ENCODE data around the gene AOPEP.

The AOPEP gene

GRCh38 chr9:94757158-94757557 lies 30.7 kb downstream of the AOPEP start:
- no peak for DNase-seq (ENCODE audit: extremely low read depth, insufficient read length)

GRCh38 chr9:94758031-94758430 lies 31.5 kb downstream of the AOPEP start:
- H3K36me3 ChIP-seq (ENCODE audit: control insufficient read depth, insufficient read depth, low read length) = peaks cover 2% of the 10 kb centered on the region

More at GRCh38 chr9:94757158-94757557, 30.7 kb downstream of the AOPEP start:
- no peak overlapping the region for H3K4me3 ChIP-seq (replicated peaks; ENCODE audit: low read depth, low read length)
- H3K36me3 ChIP-seq (ENCODE audit: control insufficient read depth, insufficient read depth, low read length) = peaks cover 2% of the 10 kb centered on the region
- no peaks in the 10 kb centered on the region for H3K27me3 ChIP-seq (replicated peaks; ENCODE audit: control insufficient read depth, insufficient read depth, low read length)
- no peak for TF ChIP-seq CTCF (IDR thresholded peaks at IDR 0.05; ENCODE audit: insufficient read depth, low read length, poor library complexity, severe bottlenecking)

GRCh38 chr9:94758880-94759279 lies 32.4 kb downstream of the AOPEP start:
- H3K4me3 ChIP-seq (replicated peaks; ENCODE audit: low read depth, low read length) = no peak overlapping the region
- no peak for TF ChIP-seq CTCF (IDR thresholded peaks at IDR 0.05; ENCODE audit: insufficient read depth, low read length, poor library complexity, severe bottlenecking)
- H3K36me3 ChIP-seq (ENCODE audit: control insufficient read depth, insufficient read depth, low read length) = peaks cover 2% of the 10 kb centered on the region
- no peak for DNase-seq (ENCODE audit: extremely low read depth, insufficient read length)
- no peaks in the 10 kb centered on the region for H3K27me3 ChIP-seq (replicated peaks; ENCODE audit: control insufficient read depth, insufficient read depth, low read length)

More at GRCh38 chr9:94758031-94758430, 31.5 kb downstream of the AOPEP start:
- no peak for DNase-seq (ENCODE audit: extremely low read depth, insufficient read length)
- no peaks in the 10 kb centered on the region for H3K27me3 ChIP-seq (replicated peaks; ENCODE audit: control insufficient read depth, insufficient read depth, low read length)
- no peak overlapping the region for H3K4me3 ChIP-seq (replicated peaks; ENCODE audit: low read depth, low read length)
- no peak for TF ChIP-seq CTCF (IDR thresholded peaks at IDR 0.05; ENCODE audit: insufficient read depth, low read length, poor library complexity, severe bottlenecking)

- TF ChIP-seq CTCF (IDR thresholded peaks at IDR 0.05; ENCODE audit: insufficient read depth, low read length, poor library complexity, severe bottlenecking) = no peak
- no peak for DNase-seq (ENCODE audit: extremely low read depth, insufficient read length)
- H3K4me3 ChIP-seq (replicated peaks; ENCODE audit: low read depth, low read length) = no peak overlapping the region
- no peaks in the 10 kb centered on the region for H3K27me3 ChIP-seq (replicated peaks; ENCODE audit: control insufficient read depth, insufficient read depth, low read length)
- H3K36me3 ChIP-seq (ENCODE audit: control insufficient read depth, insufficient read depth, low read length) = peaks cover 2% of the 10 kb centered on the region
Observed at GRCh38 chr9:94760010-94760409, 33.5 kb downstream of the AOPEP start.

GRCh38 chr9:94760660-94761059 lies 34.2 kb downstream of the AOPEP start:
- H3K4me3 ChIP-seq (replicated peaks; ENCODE audit: low read depth, low read length) = no peak overlapping the region
- no peak for DNase-seq (ENCODE audit: extremely low read depth, insufficient read length)
- H3K36me3 ChIP-seq (ENCODE audit: control insufficient read depth, insufficient read depth, low read length) = peaks cover 2% of the 10 kb centered on the region
- H3K27me3 ChIP-seq (replicated peaks; ENCODE audit: control insufficient read depth, insufficient read depth, low read length) = no peaks in the 10 kb centered on the region
- no peak for TF ChIP-seq CTCF (IDR thresholded peaks at IDR 0.05; ENCODE audit: insufficient read depth, low read length, poor library complexity, severe bottlenecking)

- DNase-seq (ENCODE audit: extremely low read depth, insufficient read length) = peak; percentile 13
- Histone ChIP-seq H3K4me3 (replicated peaks; ENCODE audit: low read depth, low read length) (no peak overlapping the region), H3K27me3 (replicated peaks; ENCODE audit: control insufficient read depth, insufficient read depth, low read length) (no peaks in the 10 kb centered on the region), H3K36me3 (ENCODE audit: control insufficient read depth, insufficient read depth, low read length) (peaks cover 2% of the 10 kb centered on the region)
- no peak for TF ChIP-seq CTCF (IDR thresholded peaks at IDR 0.05; ENCODE audit: insufficient read depth, low read length, poor library complexity, severe bottlenecking)
Observed at GRCh38 chr9:94761481-94761880, 35.0 kb downstream of the AOPEP start.

Measured in GM06990 (cell line).